NCI-H2107 treated with DMSO at 0.1 percent for 48 hours (cell line): ENCODE measurements around the gene NUDT16.

Experiments
- DNase-seq: peaks from one replicate; lab custom pipeline; 2025; ENCODE audit not compliant: unreplicated experiment; lab: John Stamatoyannopoulos, UW

The NUDT16 gene

GRCh38 chr3:131435000-131435399, 53.4 kb downstream of the NUDT16 start:
- DNase-seq: no peak
